GM12891 (cell line): Measurements from ENCODE around the gene REXO5.

Experiments used
- DNase-seq: peaks from one replicate; pipeline ENCODE4 v3.0.0; 2011; ENCODE audit warnings: low spot score; ENCODE audit not compliant: insufficient read length
- FAIRE-seq: peaks from 2 replicates; lab custom pipeline; 2011; peaks lifted over from hg19 to GRCh38; lab: Jason Lieb, UNC
- PAX5 ChIP-seq: IDR thresholded peaks from 2 replicates; pipeline ENCODE4 v1.6.1; 2011; ENCODE audit warnings: low read length, moderate library complexity, mild to moderate bottlenecking; ENCODE audit not compliant: insufficient read depth, severe bottlenecking
- POLR2A ChIP-seq: IDR thresholded peaks from 2 replicates; pipeline ENCODE4 v1.6.1; 2011; ENCODE audit warnings: low read depth, low read length, control low read depth
- POLR2AphosphoS5 ChIP-seq: IDR thresholded peaks from 2 replicates; pipeline ENCODE4 v1.6.1; 2011; ENCODE audit warnings: low read depth, low read length, control low read depth
- POU2F2 ChIP-seq: IDR thresholded peaks from 2 replicates; pipeline ENCODE4 v1.6.1; 2011; ENCODE audit warnings: low read depth, mild to moderate bottlenecking, control low read depth, low read length, moderate library complexity
- SPI1 ChIP-seq: IDR thresholded peaks from 2 replicates; pipeline ENCODE4 v1.6.1; 2011; ENCODE audit warnings: low read depth, low read length, control low read depth
- TAF1 ChIP-seq: IDR thresholded peaks from 2 replicates; pipeline ENCODE4 v1.6.1; 2011; ENCODE audit warnings: low read depth, low read length, control low read depth

The REXO5 gene

GRCh38 chr16:20897922-20898321 lies 91.6 kb downstream of the REXO5 start:
- FAIRE-seq, result no peak
- TF ChIP-seq SPI1, result 0 out of 2 replicates have a peak, but pooled peaks have one; percentile 8
- no peak for TF ChIP-seq POLR2AphosphoS5
- no peak for DNase-seq

GRCh38 chr16:20899071-20899470 lies 92.7 kb downstream of the REXO5 start:
- FAIRE-seq (no peak), DNase-seq (no peak)
- TF ChIP-seq POU2F2 (no peak), POLR2A (no peak), SPI1 (no peak), PAX5 (no peak), POLR2AphosphoS5 (no peak), TAF1 (no peak)
